Measurements from ENCODE around the gene SLC40A1. TPM values are rescaled to one million over a fixed set of nuclear protein-coding genes. Genes with fewer than 3 reads are reported as not detected.
A peak's percentile ranks its signal among the peaks of the same experiment; 100 is the strongest.

SLC40A1 gene
- total and polyA plus RNA-seq, 12 donors, result 9.4 to 93.9 (median 46.8) TPM

GRCh38 chr2:189599245-189599644 is 18.7 kb upstream of the SLC40A1 start:
- H3K27ac ChIP-seq, result no peak overlapping the region
- H3K27me3 ChIP-seq, result no peaks in the 10 kb centered on the region
- no peaks in the 10 kb centered on the region for H3K9me3 ChIP-seq
- 12 to 25% methylated on average over 1 of the region's 1 CpG for WGBS, 2 donors
- peaks cover 0 to 7% (median 0%) of the 10 kb centered on the region in 9 donors for H3K4me1 ChIP-seq
- intact Hi-C loops (cut with DNase I), result no loop called here
- no peak overlapping the region for H3K4me3 ChIP-seq
- ATAC-seq (no peak), DNase-seq (no peak)
- TF ChIP-seq CTCF (IDR thresholded peaks at IDR 0.05), result no peak
- H3K36me3 ChIP-seq, result no peaks in the 10 kb centered on the region

GRCh38 chr2:189595417-189595816 is 14.8 kb upstream of the SLC40A1 start:
- no peaks in the 10 kb centered on the region for H3K4me1 ChIP-seq
- H3K27me3 ChIP-seq, result no peaks in the 10 kb centered on the region
- peak overlapping the region in 4 of 10 donors; percentile 38 to 62 (median 48) for H3K27ac ChIP-seq
- H3K36me3 ChIP-seq, result no peaks in the 10 kb centered on the region
- WGBS, 2 donors, result 61 to 67% methylated on average over 3 of the region's 3 CpGs
- no peak for TF ChIP-seq CTCF (IDR thresholded peaks at IDR 0.05)
- DNase-seq (no peak), ATAC-seq (no peak)
- intact Hi-C loops (cut with DNase I), result no loop called here
- H3K4me3 ChIP-seq, result no peak overlapping the region
- H3K9me3 ChIP-seq, result no peaks in the 10 kb centered on the region

- TF ChIP-seq CTCF (IDR thresholded peaks at IDR 0.05), result no peak
- Histone ChIP-seq H3K27me3 (no peaks in the 10 kb centered on the region), H3K4me1 (no peaks in the 10 kb centered on the region), H3K27ac (no peak overlapping the region), H3K9me3 (no peaks in the 10 kb centered on the region), H3K4me3 (no peak overlapping the region), H3K36me3 (no peaks in the 10 kb centered on the region)
- DNase-seq (no peak), ATAC-seq (no peak)
- WGBS, 2 donors, result 97 to 98% methylated on average over 2 of the region's 2 CpGs
- intact Hi-C loops (cut with DNase I), result no loop called here
Measured at GRCh38 chr2:189594305-189594704, 13.7 kb upstream of the SLC40A1 start.

GRCh38 chr2:189593115-189593514 is 12.5 kb upstream of the SLC40A1 start:
- WGBS, 2 donors, result 98% methylated on average over 3 of the region's 3 CpGs
- no peak overlapping the region for H3K4me3 ChIP-seq

More at GRCh38 chr2:189593115-189593514, 12.5 kb upstream of the SLC40A1 start:
- Histone ChIP-seq H3K9me3 (no peaks in the 10 kb centered on the region), H3K4me1 (no peaks in the 10 kb centered on the region), H3K36me3 (no peaks in the 10 kb centered on the region), H3K27me3 (no peaks in the 10 kb centered on the region), H3K27ac (no peak overlapping the region)
- ATAC-seq (no peak), DNase-seq (no peak)
- intact Hi-C loops (cut with DNase I), result no loop called here
- no peak for TF ChIP-seq CTCF (IDR thresholded peaks at IDR 0.05)

Data from heart right ventricle (tissue), 16 donors.